ENCODE results near the gene ZNF519. TPM values are rescaled to one million over a fixed set of nuclear protein-coding genes. Genes with fewer than 3 reads are reported as not detected.

ZNF519 gene
- total RNA-seq, 4 donors from 2014 or later = 20.9 to 35.1 (median 27.5) TPM

DNA sequence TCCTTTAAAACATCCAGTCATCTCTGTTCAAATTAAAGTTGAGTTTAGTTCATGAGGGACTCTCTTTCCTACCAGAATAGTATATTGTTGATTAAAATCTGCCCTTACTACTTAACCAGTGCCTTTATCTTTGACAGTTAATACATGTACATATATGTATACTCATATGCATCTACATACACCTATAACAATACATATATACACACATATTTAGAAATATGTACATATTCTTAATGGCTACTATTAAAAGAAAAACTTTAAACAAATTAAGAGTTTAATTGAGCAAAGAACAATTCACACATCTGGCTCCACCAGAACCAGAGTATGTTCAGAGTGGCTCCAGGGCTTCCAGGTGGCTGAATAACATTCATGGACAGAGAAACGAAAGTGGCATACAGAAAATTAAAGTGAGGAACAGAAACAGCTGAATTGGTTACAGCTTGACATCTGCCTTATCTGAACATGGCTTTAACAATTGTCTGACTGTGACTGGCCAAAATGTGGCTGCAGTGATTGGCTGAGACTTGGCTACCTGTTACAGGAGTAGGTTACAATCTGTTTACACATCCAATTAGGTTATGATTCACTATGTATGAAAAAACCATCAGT, 38.8 kb downstream of the ZNF519 start:
- no peak for TF ChIP-seq POLR2A (IDR thresholded peaks at IDR 0.05)
- TF ChIP-seq, protein P1, sequence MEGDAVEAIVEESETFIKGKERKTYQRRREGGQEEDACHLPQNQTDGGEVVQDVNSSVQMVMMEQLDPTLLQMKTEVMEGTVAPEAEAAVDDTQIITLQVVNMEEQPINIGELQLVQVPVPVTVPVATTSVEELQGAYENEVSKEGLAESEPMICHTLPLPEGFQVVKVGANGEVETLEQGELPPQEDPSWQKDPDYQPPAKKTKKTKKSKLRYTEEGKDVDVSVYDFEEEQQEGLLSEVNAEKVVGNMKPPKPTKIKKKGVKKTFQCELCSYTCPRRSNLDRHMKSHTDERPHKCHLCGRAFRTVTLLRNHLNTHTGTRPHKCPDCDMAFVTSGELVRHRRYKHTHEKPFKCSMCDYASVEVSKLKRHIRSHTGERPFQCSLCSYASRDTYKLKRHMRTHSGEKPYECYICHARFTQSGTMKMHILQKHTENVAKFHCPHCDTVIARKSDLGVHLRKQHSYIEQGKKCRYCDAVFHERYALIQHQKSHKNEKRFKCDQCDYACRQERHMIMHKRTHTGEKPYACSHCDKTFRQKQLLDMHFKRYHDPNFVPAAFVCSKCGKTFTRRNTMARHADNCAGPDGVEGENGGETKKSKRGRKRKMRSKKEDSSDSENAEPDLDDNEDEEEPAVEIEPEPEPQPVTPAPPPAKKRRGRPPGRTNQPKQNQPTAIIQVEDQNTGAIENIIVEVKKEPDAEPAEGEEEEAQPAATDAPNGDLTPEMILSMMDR (IDR thresholded peaks at IDR 0.05) = no peak

GRCh38 chr18:14092625-14093306, 39.5 kb downstream of the ZNF519 start:
- intact Hi-C loops (cut with DNase I; ENCODE audit: low total_unique reads) = no loop called here
- no peak overlapping the region for H3K4me3 ChIP-seq
- no peaks in the 10 kb centered on the region for H3K9me3 ChIP-seq
- no peak overlapping the region for H3K27ac ChIP-seq
- H3K27me3 ChIP-seq = no peaks in the 10 kb centered on the region
- DNase-seq = no peak
- no peaks in the 10 kb centered on the region for H3K4me1 ChIP-seq
- TF ChIP-seq, protein P1 (IDR thresholded peaks at IDR 0.05) = no peak
- TF ChIP-seq POLR2A (IDR thresholded peaks at IDR 0.05) = no peak
- no peaks in the 10 kb centered on the region for H3K36me3 ChIP-seq

More for the DNA sequence above, 38.8 kb downstream of the ZNF519 start:
- no peaks in the 10 kb centered on the region for H3K9me3 ChIP-seq
- no peak for DNase-seq
- no peak overlapping the region for H3K4me3 ChIP-seq
- H3K4me1 ChIP-seq = no peaks in the 10 kb centered on the region
- H3K36me3 ChIP-seq = no peaks in the 10 kb centered on the region
- no peak overlapping the region for H3K27ac ChIP-seq
- intact Hi-C loops (cut with DNase I; ENCODE audit: low total_unique reads) = no loop called here
- H3K27me3 ChIP-seq = no peaks in the 10 kb centered on the region

DNA sequence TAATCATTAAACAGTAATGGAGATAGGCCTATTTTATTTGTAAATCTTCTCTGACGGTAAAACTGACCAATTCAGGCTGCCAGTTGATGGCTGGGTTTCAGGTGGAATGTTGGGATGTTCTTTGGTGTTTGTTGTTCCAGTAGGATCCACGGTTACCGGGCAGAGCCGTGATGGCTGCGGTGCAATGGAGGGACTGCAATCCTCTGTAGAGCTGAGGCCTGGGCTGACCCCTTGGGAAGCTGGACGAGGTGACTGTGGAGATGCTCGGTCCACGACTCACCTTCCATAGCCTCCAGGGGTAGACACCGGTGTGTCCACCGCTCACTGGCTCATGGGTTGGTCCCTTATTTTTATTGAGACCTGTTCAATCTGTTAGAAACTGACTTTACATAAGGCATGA, 42.5 kb downstream of the ZNF519 start:
- no peaks in the 10 kb centered on the region for H3K4me1 ChIP-seq
- DNase-seq = no peak
- intact Hi-C loops (cut with DNase I; ENCODE audit: low total_unique reads) = no loop called here
- H3K4me3 ChIP-seq = no peak overlapping the region
- no peaks in the 10 kb centered on the region for H3K9me3 ChIP-seq
- TF ChIP-seq, protein P1 (IDR thresholded peaks at IDR 0.05) = no peak
- no peak for TF ChIP-seq POLR2A (IDR thresholded peaks at IDR 0.05)
- H3K27ac ChIP-seq = no peak overlapping the region
- H3K36me3 ChIP-seq = no peaks in the 10 kb centered on the region
- H3K27me3 ChIP-seq = no peaks in the 10 kb centered on the region

GRCh38 chr18:14089191-14089590, 43.0 kb downstream of the ZNF519 start:
- DNase-seq = no peak
- Histone ChIP-seq H3K36me3 (no peaks in the 10 kb centered on the region), H3K4me3 (no peak overlapping the region), H3K27ac (no peak overlapping the region), H3K4me1 (no peaks in the 10 kb centered on the region), H3K27me3 (no peaks in the 10 kb centered on the region), H3K9me3 (no peaks in the 10 kb centered on the region)
- TF ChIP-seq, protein P1 (IDR thresholded peaks at IDR 0.05) = no peak
- TF ChIP-seq POLR2A (IDR thresholded peaks at IDR 0.05) = no peak
- intact Hi-C loops (cut with DNase I; ENCODE audit: low total_unique reads) = no loop called here

- Histone ChIP-seq H3K27me3 (no peaks in the 10 kb centered on the region), H3K4me3 (no peak overlapping the region), H3K9me3 (no peaks in the 10 kb centered on the region), H3K4me1 (no peaks in the 10 kb centered on the region), H3K36me3 (no peaks in the 10 kb centered on the region), H3K27ac (no peak overlapping the region)
- no peak for DNase-seq
- TF ChIP-seq, protein P1 (IDR thresholded peaks at IDR 0.05) = peak in 1 of 4 experiments; percentile 8
- TF ChIP-seq POLR2A (IDR thresholded peaks at IDR 0.05) = no peak
- intact Hi-C loops (cut with DNase I; ENCODE audit: low total_unique reads) = no loop called here
Measured at GRCh38 chr18:14086458-14087231, 45.6 kb downstream of the ZNF519 start.
